ENCODE measurements around the gene NODAL. TPM values are rescaled to one million over a fixed set of nuclear protein-coding genes. Genes with fewer than 3 reads are reported as not detected.

NODAL gene
- polyA plus RNA-seq, 4 donors: 0.13 to 0.61 (median 0.34) TPM

DNA sequence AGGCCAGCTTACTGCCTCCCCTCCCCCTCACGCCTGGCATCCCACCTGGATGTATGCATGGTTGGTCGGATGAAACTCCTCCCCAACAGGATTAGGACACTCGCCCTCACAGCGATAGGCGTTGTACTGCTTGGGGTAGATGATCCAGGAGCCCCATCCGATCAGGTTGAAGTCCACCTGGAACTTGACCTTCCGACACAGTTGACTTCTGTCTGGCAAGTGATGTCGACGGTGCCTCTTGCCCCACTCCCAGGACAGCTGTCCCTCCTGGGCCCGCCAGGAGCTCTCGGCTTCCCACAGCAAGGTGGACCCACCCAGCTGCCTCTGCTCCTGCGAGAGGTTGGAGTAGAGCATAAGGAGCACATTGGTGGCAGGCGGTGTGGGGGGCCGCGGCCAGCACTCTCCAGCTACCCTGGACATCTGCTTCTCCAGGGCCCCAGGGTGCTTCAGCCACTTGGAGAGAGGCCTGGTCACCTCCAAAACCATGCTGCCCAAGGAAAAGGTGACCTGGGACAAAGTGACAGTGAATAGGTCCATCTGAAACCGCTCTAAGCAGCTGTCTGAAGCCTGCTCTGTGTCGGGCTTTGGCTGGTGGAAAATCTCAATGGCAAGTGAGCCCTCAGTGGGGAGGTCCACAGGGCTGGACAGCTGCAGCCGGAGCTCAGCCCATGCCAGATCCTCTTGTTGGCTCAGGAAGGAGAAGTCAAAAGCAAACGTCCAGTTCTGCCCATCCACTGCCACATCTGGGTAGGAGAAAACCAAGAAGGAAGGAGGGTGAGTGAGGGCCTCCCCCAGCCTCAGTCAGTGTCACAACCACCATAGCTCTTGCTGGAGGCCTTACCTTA is 6.0 kb downstream of the NODAL start:
- DNase-seq (ENCODE audit: low read depth in 4 of 4, low spot score in 2 of 4): no peak

DNA sequence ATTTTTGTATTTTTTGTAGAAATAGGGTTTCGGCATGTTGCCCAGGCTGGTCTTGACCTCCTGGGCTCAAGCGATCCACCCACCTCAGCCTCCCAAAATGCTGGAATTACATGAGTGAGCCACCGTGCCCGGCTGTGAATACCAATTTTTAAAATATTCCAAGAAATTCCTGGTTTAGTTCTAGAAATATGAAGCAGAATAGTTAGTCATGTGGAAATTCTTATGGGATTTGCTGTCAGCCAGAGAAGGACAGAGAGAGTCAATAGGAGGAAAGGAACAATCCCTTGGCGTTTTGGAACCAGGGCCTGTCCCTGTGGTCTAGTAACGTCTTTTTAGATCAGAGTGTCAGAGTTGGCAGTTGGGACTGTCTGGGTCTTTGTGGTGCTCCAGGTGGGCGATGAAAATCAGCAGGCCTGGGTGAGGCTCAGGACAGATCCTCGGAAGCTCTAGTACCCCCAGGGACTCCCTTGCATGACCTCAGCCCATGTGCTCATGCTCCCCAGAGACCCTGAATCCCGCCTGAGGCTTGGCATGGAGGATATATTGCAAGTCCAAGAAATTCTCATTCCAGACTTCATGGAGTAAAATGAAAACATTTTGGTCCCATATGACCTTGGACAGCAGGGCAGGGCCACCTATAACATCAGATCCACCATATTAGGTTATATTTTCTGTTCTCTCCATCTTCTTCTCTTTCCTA is 7.8 kb downstream of the NODAL start:
- no peak for DNase-seq (ENCODE audit: low read depth in 4 of 4, low spot score in 2 of 4)

GRCh38 chr10:70432561-70433263 is 8.8 kb downstream of the NODAL start:
- no peak for DNase-seq (ENCODE audit: low read depth in 4 of 4, low spot score in 2 of 4)

DNA sequence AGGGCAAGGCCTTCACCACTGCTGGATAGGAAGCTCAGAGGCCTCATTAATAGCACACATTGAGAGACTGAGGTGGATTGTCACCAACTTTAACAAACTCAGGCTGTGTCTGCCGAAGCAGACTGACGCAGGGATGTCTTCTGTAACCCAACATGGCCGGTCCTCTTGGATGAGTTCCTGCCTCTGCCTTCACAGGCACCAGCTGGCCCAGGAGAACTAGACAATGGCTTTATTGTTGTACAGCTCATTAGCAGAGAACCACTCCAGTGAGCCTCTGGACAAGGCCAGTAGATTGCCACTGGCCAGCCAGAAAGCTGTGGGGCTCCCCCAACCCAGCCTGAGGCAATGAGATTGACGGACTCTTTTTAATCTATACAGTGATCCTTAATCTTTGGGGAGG is 9.4 kb downstream of the NODAL start:
- no peak for DNase-seq (ENCODE audit: low read depth in 4 of 4, low spot score in 2 of 4)

DNA sequence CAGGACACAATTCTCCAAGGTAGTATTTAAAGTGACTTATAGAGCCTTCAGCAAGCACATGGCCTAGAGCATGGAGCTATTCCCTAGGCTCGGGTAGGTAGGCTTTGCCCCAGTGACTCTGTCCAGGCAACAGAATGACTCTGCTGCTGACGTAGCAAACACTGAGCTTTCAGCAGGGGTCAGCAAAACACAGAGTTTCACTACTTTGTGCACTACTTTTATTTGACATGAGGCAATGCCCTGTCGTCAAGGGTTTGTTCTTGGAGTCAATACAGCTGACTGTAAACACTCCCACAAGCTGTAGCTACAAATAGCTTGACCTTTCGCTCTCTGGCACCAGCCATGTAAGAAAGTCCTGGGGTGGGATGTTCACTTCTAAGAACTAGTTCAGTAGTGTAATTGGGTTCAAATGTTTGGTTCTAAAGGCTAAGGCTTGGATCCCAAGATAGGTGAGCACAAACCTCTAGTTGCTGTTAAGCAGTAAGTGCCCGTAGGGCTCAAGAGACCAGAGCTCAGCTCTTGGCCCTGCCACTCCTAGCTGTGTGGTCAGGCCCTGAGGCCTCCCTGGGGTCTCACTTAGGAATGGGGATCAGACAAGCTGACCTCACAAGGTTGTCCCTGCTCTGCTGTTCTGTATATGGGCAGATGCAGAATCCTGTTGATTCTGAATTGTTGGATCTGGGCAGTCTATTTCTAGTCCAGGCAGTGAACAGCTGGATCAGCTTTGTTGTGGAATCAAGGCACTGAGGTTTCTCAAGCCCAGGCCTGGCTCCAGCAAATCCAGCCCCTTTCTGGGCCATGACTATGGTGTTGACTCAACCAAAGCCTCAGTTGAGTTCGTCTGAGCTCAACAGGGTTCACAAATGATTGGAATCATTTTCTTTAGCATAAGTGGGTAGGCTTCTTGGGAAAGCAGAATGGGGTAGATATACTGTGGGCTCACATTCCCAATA is 10.7 kb downstream of the NODAL start:
- DNase-seq (ENCODE audit: low read depth in 4 of 4, low spot score in 2 of 4): peak in 2 of 4 donors; percentile 52 to 54

- no peak for DNase-seq (ENCODE audit: low read depth in 4 of 4, low spot score in 2 of 4)
Observed at GRCh38 chr10:70426823-70427222, 14.7 kb downstream of the NODAL start.

- no peak for DNase-seq (ENCODE audit: low read depth in 4 of 4, low spot score in 2 of 4)
Observed at GRCh38 chr10:70425096-70425495, 16.4 kb downstream of the NODAL start.

- no peak for DNase-seq (ENCODE audit: low read depth in 4 of 4, low spot score in 2 of 4)
Observed at GRCh38 chr10:70424320-70424719, 17.2 kb downstream of the NODAL start.

- DNase-seq (ENCODE audit: low read depth in 4 of 4, low spot score in 2 of 4): no peak
Observed at GRCh38 chr10:70418713-70419112, 22.8 kb downstream of the NODAL start.

- no peak for DNase-seq (ENCODE audit: low read depth in 4 of 4, low spot score in 2 of 4)
Observed at GRCh38 chr10:70418229-70418628, 23.3 kb downstream of the NODAL start.

GRCh38 chr10:70417568-70417967 is 23.9 kb downstream of the NODAL start:
- no peak for DNase-seq (ENCODE audit: low read depth in 4 of 4, low spot score in 2 of 4)

GRCh38 chr10:70412356-70412755 is 29.1 kb downstream of the NODAL start:
- no peak for DNase-seq (ENCODE audit: low read depth in 4 of 4, low spot score in 2 of 4)

GRCh38 chr10:70410608-70411007 is 30.9 kb downstream of the NODAL start:
- no peak for DNase-seq (ENCODE audit: low read depth in 4 of 4, low spot score in 2 of 4)

- no peak for DNase-seq (ENCODE audit: low read depth in 4 of 4, low spot score in 2 of 4)
Observed at GRCh38 chr10:70409772-70410171, 31.7 kb downstream of the NODAL start.

DNA sequence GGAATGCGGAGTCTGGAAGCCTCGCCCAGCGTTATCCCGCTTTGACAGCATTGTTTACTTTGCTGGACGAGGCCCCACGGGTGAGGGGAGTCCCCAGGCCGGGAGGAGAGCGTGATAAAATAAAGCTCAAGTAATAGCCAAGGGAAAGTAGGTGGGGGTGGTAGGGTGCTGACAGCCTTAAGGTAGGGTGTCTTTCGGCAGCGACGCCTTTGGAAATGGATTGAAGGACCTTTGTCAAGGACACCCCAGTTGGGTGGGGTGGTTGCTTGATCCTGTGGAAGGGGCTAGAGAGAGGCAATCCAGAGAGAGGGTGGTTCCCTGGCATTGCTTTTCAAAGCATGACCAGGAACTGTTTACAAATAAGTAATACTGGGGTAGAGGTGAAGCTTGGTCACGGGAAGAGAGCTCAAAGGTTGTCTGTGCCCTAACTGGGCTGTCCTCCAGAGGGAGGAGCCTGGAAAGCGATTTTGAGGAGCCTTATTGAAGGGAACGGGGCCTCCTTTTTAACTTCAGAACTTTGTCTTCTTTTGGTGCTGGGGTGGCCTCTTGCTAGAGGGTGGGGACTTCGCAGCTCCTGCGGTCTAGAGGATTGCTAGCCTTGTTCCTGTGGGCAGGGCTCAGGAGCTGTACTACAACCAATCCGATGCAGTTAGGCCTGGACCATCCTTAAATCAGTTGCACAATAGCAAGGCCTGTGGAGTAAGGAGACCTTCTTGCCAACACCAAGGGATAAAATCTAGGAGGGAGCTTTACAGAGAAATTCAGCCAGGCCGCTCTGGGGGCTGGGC is 36.2 kb downstream of the NODAL start:
- peak in 2 of 4 donors; percentile 22 to 32 for DNase-seq (ENCODE audit: low read depth in 4 of 4, low spot score in 2 of 4)

DNA sequence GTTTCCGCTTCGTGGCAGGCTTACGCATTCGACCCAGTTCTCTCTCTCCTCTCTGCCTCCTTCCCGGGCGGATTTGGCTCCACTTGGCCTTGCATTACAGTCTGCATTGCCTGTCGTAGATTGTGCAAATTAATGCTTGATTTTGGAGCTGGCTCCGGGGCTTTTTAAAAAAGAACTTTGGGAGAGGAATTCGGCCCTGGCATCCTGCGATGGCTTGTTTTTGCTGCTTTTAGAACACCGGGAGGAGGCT is 36.8 kb downstream of the NODAL start:
- no peak for DNase-seq (ENCODE audit: low read depth in 4 of 4, low spot score in 2 of 4)

GRCh38 chr10:70404036-70404786 is 37.3 kb downstream of the NODAL start, which contains the start of gene EIF4EBP2:
Gene EIF4EBP2, plus strand, starts transcription at chr10:70404145. Its CDS starts 257 bp downstream, at chr10:70404402.
- peak; percentile 69 to 96 (median 93) for DNase-seq (ENCODE audit: low read depth in 4 of 4, low spot score in 2 of 4)

- no peak for DNase-seq (ENCODE audit: low read depth in 4 of 4, low spot score in 2 of 4)
Observed at GRCh38 chr10:70403483-70404035, 37.9 kb downstream of the NODAL start.

DNA sequence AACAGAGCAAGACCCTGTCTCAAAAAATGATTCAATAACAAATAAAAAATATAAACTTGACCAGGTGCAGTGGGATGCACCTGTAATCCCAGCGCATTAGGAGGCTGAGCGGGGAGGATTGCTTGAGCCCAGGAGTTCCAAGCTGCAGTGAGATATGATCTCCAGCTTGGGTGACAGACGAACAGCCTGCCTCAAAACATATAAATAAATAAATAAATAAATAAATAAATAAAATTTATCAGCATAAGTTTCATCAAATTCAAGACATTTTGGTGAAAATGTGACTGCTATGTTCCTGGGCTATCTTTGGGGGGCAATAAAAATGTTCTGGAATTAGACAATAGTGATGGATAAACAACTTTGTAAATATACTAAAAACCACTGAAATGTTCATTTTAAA is 42.3 kb downstream of the NODAL start:
- DNase-seq (ENCODE audit: low read depth in 4 of 4, low spot score in 2 of 4): no peak
